Neural cell (in vitro differentiated cells): ENCODE data around the gene PGBD1. TPM values are rescaled to one million over a fixed set of nuclear protein-coding genes. Genes with fewer than 3 reads are reported as not detected.

ENCODE experiments used
- H2AFZ ChIP-seq: fragments of 200-600, 300-800 bp; sonication (generic), shearing (Covaris generic); 2 replicates; pipeline ENCODE4 v1.6.0; 2014; ENCODE audit warnings: low read depth, mild to moderate bottlenecking, antibody characterized with exemption, low read length, moderate library complexity
- H3F3A ChIP-seq: fragments of 200-600 bp; shearing (Covaris generic); 2 replicates; pipeline ENCODE4 v1.6.1; 2016; ENCODE audit warnings: mild to moderate bottlenecking, moderate library complexity, mixed read lengths, antibody characterized with exemption, low read length; ENCODE audit not compliant: insufficient read depth, poor library complexity, severe bottlenecking
- H3K27ac ChIP-seq: fragments of 200-600, 300-800 bp; sonication (generic), shearing (Covaris generic); 2 replicates; pipeline ENCODE4 v1.5.1; 2014; ENCODE audit warnings: mild to moderate bottlenecking, low read length, moderate library complexity
- H3K27me3 ChIP-seq: fragments of 300-800, 200-600 bp; sonication (generic), shearing (Covaris generic); 2 replicates; pipeline ENCODE4 v1.6.0; 2014; ENCODE audit warnings: mild to moderate bottlenecking, low read depth, low read length, moderate library complexity; ENCODE audit not compliant: insufficient read depth
- H3K36me3 ChIP-seq: fragments of 300-800, 200-600 bp; sonication (generic), shearing (Covaris generic); 2 replicates; pipeline ENCODE4 v1.5.1; 2014; ENCODE audit warnings: mild to moderate bottlenecking, antibody characterized with exemption, low read length, moderate library complexity; ENCODE audit not compliant: insufficient read depth
- H3K4me2 ChIP-seq: fragments of 300-800, 200-600 bp; sonication (generic), shearing (Covaris generic); 2 replicates; pipeline ENCODE4 v1.6.0; 2014; ENCODE audit warnings: mild to moderate bottlenecking, low read length
- H3K4me3 ChIP-seq: fragments of 300-800, 200-600 bp; sonication (generic), shearing (Covaris generic); 2 replicates; pipeline ENCODE4 v1.5.1; 2014; ENCODE audit warnings: mild to moderate bottlenecking, low read length, moderate library complexity
- H3K79me2 ChIP-seq: fragments of 200-600 bp; shearing (Covaris generic); replicated peaks from 2 replicates; pipeline ENCODE4 v1.6.0; 2014; ENCODE audit warnings: mild to moderate bottlenecking, low read length, moderate library complexity; ENCODE audit not compliant: insufficient read depth
- H3K9ac ChIP-seq: fragments of 300-800, 200-600 bp; sonication (generic), shearing (Covaris generic); 2 replicates; pipeline ENCODE4 v1.6.1; 2016; ENCODE audit warnings: mild to moderate bottlenecking, low read length, mixed read lengths
- H3K9me2 ChIP-seq: fragments of 200-600 bp; shearing (Covaris generic); 2 replicates; pipeline ENCODE4 v1.6.1; 2016; ENCODE audit warnings: mild to moderate bottlenecking, low read length, mixed read lengths; ENCODE audit not compliant: insufficient read depth
- H3K9me3 ChIP-seq: fragments of 200-600, 300-800 bp; sonication (generic), shearing (Covaris generic); 2 replicates; pipeline ENCODE4 v1.6.1; 2016; ENCODE audit warnings: mild to moderate bottlenecking, mixed run types, low read length, moderate library complexity, mixed read lengths
- H4K20me1 ChIP-seq: fragments of 200-600 bp; shearing (Covaris generic); 2 replicates; pipeline ENCODE4 v1.6.1; 2016; ENCODE audit warnings: mild to moderate bottlenecking, mixed run types; ENCODE audit not compliant: insufficient read depth
- EP300 ChIP-seq: fragments of 450-650 bp; conservative IDR thresholded peaks from 2 replicates; pipeline ENCODE4 v1.6.1; 2014; ENCODE audit warnings: antibody characterized with exemption, mild to moderate bottlenecking, moderate library complexity; ENCODE audit not compliant: poor library complexity, severe bottlenecking
- EZH2 ChIP-seq: fragments of 200-600, 300-800 bp; shearing (Covaris generic), sonication (generic); IDR thresholded peaks from 2 replicates; pipeline ENCODE4 v1.6.1; 2014; ENCODE audit warnings: antibody characterized with exemption, low read length, borderline replicate concordance, mild to moderate bottlenecking; ENCODE audit not compliant: insufficient read depth, poor library complexity, severe bottlenecking
- MXI1 ChIP-seq: fragments of 450-650 bp; conservative IDR thresholded peaks from 2 replicates; pipeline ENCODE4 v1.6.1; 2014; ENCODE audit warnings: antibody characterized with exemption, mild to moderate bottlenecking; ENCODE audit not compliant: poor library complexity, severe bottlenecking
- POLR2AphosphoS5 ChIP-seq: IDR thresholded peaks from 2 replicates; pipeline ENCODE4 v1.6.1; 2012
- RAD21 ChIP-seq: fragments of 450-650 bp; conservative IDR thresholded peaks from 2 replicates; pipeline ENCODE4 v1.6.1; 2014; ENCODE audit warnings: antibody characterized with exemption, mild to moderate bottlenecking, moderate library complexity
- SMC3 ChIP-seq: fragments of 450-650 bp; conservative IDR thresholded peaks from 2 replicates; pipeline ENCODE4 v1.6.1; 2014; ENCODE audit warnings: antibody characterized with exemption, mild to moderate bottlenecking, moderate library complexity; ENCODE audit not compliant: poor library complexity
- TAF1 ChIP-seq: IDR thresholded peaks from 2 replicates; pipeline ENCODE4 v1.6.1; 2012; ENCODE audit warnings: low read depth
- polyA plus RNA-seq: library from polyadenylated mRNA; depleted of rRNA; stranded (reverse); fragments of >200 nt; gene quantifications from 2 replicates; pipeline ENCODE4 v1.2.3, GENCODE V29; 2014
- TF ChIP-seq, protein P1 (sequence below): IDR thresholded peaks from 2 replicates; pipeline ENCODE4 v1.6.1; 2012; ENCODE audit warnings: borderline replicate concordance
- TF ChIP-seq, protein P2 (sequence below): fragments of 450-650 bp; IDR thresholded peaks from 2 replicates; pipeline ENCODE4 v1.5.1; 2014; ENCODE audit warnings: antibody characterized with exemption, mild to moderate bottlenecking, moderate library complexity; ENCODE audit not compliant: poor library complexity, severe bottlenecking

PGBD1 gene
- polyA plus RNA-seq, 1 donor from 2014 or later: 32.3 TPM

DNA sequence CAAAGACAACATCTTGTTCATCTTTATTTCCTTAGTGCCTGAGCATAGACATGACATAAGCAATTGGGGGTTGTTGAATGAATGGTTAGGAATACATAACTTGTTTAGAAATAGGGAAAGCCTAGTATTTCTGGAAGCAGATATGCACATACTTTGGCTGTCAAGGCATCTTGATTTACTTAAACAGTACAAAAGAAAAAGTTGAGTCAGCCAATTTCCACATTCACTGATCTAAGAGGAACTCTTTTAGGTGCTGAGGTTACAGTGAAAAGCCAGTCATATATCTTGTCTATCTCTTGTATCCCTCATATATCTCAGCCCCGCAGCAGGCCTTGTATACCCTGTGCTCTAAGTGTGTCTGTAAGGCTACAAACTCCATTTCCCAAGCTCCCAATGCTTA is 40.9 kb upstream of the PGBD1 start:
- no peak for TF ChIP-seq TAF1
- no peak for TF ChIP-seq EP300
- TF ChIP-seq, protein P1, sequence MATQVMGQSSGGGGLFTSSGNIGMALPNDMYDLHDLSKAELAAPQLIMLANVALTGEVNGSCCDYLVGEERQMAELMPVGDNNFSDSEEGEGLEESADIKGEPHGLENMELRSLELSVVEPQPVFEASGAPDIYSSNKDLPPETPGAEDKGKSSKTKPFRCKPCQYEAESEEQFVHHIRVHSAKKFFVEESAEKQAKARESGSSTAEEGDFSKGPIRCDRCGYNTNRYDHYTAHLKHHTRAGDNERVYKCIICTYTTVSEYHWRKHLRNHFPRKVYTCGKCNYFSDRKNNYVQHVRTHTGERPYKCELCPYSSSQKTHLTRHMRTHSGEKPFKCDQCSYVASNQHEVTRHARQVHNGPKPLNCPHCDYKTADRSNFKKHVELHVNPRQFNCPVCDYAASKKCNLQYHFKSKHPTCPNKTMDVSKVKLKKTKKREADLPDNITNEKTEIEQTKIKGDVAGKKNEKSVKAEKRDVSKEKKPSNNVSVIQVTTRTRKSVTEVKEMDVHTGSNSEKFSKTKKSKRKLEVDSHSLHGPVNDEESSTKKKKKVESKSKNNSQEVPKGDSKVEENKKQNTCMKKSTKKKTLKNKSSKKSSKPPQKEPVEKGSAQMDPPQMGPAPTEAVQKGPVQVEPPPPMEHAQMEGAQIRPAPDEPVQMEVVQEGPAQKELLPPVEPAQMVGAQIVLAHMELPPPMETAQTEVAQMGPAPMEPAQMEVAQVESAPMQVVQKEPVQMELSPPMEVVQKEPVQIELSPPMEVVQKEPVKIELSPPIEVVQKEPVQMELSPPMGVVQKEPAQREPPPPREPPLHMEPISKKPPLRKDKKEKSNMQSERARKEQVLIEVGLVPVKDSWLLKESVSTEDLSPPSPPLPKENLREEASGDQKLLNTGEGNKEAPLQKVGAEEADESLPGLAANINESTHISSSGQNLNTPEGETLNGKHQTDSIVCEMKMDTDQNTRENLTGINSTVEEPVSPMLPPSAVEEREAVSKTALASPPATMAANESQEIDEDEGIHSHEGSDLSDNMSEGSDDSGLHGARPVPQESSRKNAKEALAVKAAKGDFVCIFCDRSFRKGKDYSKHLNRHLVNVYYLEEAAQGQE: no peak
- no peak for TF ChIP-seq MXI1
- TF ChIP-seq, protein P2, sequence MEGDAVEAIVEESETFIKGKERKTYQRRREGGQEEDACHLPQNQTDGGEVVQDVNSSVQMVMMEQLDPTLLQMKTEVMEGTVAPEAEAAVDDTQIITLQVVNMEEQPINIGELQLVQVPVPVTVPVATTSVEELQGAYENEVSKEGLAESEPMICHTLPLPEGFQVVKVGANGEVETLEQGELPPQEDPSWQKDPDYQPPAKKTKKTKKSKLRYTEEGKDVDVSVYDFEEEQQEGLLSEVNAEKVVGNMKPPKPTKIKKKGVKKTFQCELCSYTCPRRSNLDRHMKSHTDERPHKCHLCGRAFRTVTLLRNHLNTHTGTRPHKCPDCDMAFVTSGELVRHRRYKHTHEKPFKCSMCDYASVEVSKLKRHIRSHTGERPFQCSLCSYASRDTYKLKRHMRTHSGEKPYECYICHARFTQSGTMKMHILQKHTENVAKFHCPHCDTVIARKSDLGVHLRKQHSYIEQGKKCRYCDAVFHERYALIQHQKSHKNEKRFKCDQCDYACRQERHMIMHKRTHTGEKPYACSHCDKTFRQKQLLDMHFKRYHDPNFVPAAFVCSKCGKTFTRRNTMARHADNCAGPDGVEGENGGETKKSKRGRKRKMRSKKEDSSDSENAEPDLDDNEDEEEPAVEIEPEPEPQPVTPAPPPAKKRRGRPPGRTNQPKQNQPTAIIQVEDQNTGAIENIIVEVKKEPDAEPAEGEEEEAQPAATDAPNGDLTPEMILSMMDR: no peak
- no peak for TF ChIP-seq RAD21
- H3F3A ChIP-seq: peaks cover 4% of the 10 kb centered on the region
- no peak overlapping the region for H2AFZ ChIP-seq
- H3K9me3 ChIP-seq: no peaks in the 10 kb centered on the region
- no peaks in the 10 kb centered on the region for H3K79me2 ChIP-seq
- H3K36me3 ChIP-seq: no peaks in the 10 kb centered on the region
- H3K9me2 ChIP-seq: no peaks in the 10 kb centered on the region
- no peak overlapping the region for H3K27ac ChIP-seq
- H3K27me3 ChIP-seq: no peaks in the 10 kb centered on the region
- H3K4me3 ChIP-seq: no peak overlapping the region
- no peaks in the 10 kb centered on the region for H4K20me1 ChIP-seq
- no peak overlapping the region for H3K4me2 ChIP-seq
- H3K9ac ChIP-seq: no peak overlapping the region

DNA sequence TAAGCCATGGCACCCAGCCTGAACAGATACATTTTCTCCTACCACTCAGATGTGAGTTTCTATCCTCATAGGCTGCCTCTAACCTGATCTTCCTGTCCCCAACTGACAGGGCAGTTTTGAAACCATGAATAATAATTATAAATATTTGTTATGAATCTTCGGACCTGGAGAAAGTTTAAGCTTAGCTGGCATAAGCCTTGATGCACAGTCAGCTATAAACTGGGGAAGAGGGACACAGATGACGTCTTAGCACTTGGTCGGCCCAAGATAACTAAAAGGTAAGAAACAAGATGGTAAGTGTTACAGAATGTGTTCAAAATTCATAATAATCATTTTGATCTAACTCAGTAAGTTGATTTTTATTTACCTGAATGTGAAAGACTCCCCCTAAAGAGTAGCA is 37.4 kb upstream of the PGBD1 start:
- no peaks in the 10 kb centered on the region for H3K79me2 ChIP-seq
- no peaks in the 10 kb centered on the region for H3K27me3 ChIP-seq
- H2AFZ ChIP-seq: no peak overlapping the region
- H4K20me1 ChIP-seq: no peaks in the 10 kb centered on the region
- H3F3A ChIP-seq: peaks cover 4% of the 10 kb centered on the region
- H3K9ac ChIP-seq: no peak overlapping the region
- H3K36me3 ChIP-seq: no peaks in the 10 kb centered on the region
- H3K4me2 ChIP-seq: no peak overlapping the region
- no peaks in the 10 kb centered on the region for H3K9me3 ChIP-seq
- H3K27ac ChIP-seq: no peak overlapping the region
- no peak for TF ChIP-seq EP300
- TF ChIP-seq TAF1: no peak
- TF ChIP-seq, protein P2: no peak
- TF ChIP-seq, protein P1: no peak
- TF ChIP-seq RAD21: no peak
- no peak for TF ChIP-seq MXI1
- no peak for TF ChIP-seq SMC3
- no peak for TF ChIP-seq POLR2AphosphoS5
- TF ChIP-seq EZH2: no peak
- no peak overlapping the region for H3K4me3 ChIP-seq
- H3K9me2 ChIP-seq: no peaks in the 10 kb centered on the region
